PFSK-1 (cell line): ENCODE results near the gene DNER.

ENCODE experiments used
- FOXP2 ChIP-seq: optimal IDR thresholded peaks from 2 replicates; pipeline ENCODE3; 2011; ENCODE audit warnings: borderline replicate concordance, control low read depth, inconsistent platforms; ENCODE audit not compliant: insufficient read depth; ENCODE audit errors: extremely low read length, extremely low read depth
- POLR2AphosphoS5 ChIP-seq: IDR thresholded peaks from 2 replicates; pipeline ENCODE4 v1.6.1; 2012; ENCODE audit warnings: low read depth, mild to moderate bottlenecking, control low read depth, low read length, moderate library complexity
- REST ChIP-seq, 2 experiments: IDR thresholded peaks; 2 replicates each; pipeline versions ENCODE4 v1.6.1 to v1.8.0; 2011 to 2012; ENCODE audit warnings: low read depth in 2 of 2, low read length in 2 of 2, control low read depth in 1 of 2, inconsistent platforms in 1 of 2, mild to moderate bottlenecking in 1 of 2, moderate library complexity in 1 of 2; ENCODE audit not compliant: insufficient read depth in 1 of 2
- SIN3A ChIP-seq: IDR thresholded peaks from 2 replicates; pipeline ENCODE4 v1.6.1; 2012; ENCODE audit warnings: mild to moderate bottlenecking, low read length, moderate library complexity, borderline replicate concordance; ENCODE audit not compliant: insufficient read depth
- TAF1 ChIP-seq: IDR thresholded peaks from 2 replicates; pipeline ENCODE4 v1.6.1; 2012; ENCODE audit warnings: low read length, control low read depth, borderline replicate concordance; ENCODE audit not compliant: insufficient read depth

Gene DNER

GRCh38 chr2:229530434-229530833 lies 183.9 kb downstream of the DNER start:
- TF ChIP-seq SIN3A (no peak), TAF1 (no peak), REST (IDR thresholded peaks at IDR 0.05; ENCODE audit: insufficient read depth in 1 of 2, low read depth in 2 of 2, low read length in 2 of 2) (no peak), POLR2AphosphoS5 (no peak), FOXP2 (no peak)

GRCh38 chr2:229528846-229529245 lies 185.5 kb downstream of the DNER start:
- TF ChIP-seq FOXP2 (no peak), POLR2AphosphoS5 (no peak), SIN3A (no peak), REST (IDR thresholded peaks at IDR 0.05; ENCODE audit: insufficient read depth in 1 of 2, low read depth in 2 of 2, low read length in 2 of 2) (no peak), TAF1 (no peak)

- TF ChIP-seq SIN3A (no peak), TAF1 (no peak), REST (IDR thresholded peaks at IDR 0.05; ENCODE audit: insufficient read depth in 1 of 2, low read depth in 2 of 2, low read length in 2 of 2) (no peak), FOXP2 (no peak), POLR2AphosphoS5 (no peak)
Measured at GRCh38 chr2:229526951-229527350, 187.4 kb downstream of the DNER start.

- TF ChIP-seq FOXP2, result no peak
- TF ChIP-seq SIN3A, result no peak
- TF ChIP-seq POLR2AphosphoS5, result no peak
- TF ChIP-seq TAF1, result no peak
- no peak for TF ChIP-seq REST (IDR thresholded peaks at IDR 0.05; ENCODE audit: insufficient read depth in 1 of 2, low read depth in 2 of 2, low read length in 2 of 2)
Measured at GRCh38 chr2:229524799-229525198, 189.6 kb downstream of the DNER start.

GRCh38 chr2:229523663-229524062 lies 190.7 kb downstream of the DNER start:
- TF ChIP-seq TAF1, result no peak
- TF ChIP-seq POLR2AphosphoS5, result no peak
- no peak for TF ChIP-seq REST (IDR thresholded peaks at IDR 0.05; ENCODE audit: insufficient read depth in 1 of 2, low read depth in 2 of 2, low read length in 2 of 2)
- TF ChIP-seq FOXP2, result no peak
- no peak for TF ChIP-seq SIN3A
